ENCODE data around the gene DHX36.
A peak's percentile ranks its signal among the peaks of the same experiment; 100 is the strongest.

The DHX36 gene

DNA sequence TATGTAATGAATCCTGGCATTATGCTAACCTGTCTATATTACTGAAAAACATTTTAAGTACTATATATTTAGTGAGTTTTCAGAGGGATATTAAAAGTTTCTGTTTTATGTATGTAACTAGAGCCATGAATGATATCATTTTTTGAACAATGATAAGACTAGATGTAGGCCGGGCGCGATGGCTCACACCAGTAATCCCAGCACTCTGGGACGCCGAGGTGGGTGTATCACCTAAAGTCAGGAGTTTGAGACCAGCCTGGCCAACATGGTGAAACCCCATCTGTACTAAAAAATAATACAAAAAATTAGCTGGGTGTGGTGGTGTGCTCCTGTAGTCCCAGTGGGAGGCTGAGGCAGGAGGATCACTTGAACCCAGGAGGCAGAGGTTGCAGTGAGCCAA lies 34.1 kb downstream of the DHX36 start:
- no peak for DNase-seq (ENCODE audit: low read depth in 2 of 2)

DNA sequence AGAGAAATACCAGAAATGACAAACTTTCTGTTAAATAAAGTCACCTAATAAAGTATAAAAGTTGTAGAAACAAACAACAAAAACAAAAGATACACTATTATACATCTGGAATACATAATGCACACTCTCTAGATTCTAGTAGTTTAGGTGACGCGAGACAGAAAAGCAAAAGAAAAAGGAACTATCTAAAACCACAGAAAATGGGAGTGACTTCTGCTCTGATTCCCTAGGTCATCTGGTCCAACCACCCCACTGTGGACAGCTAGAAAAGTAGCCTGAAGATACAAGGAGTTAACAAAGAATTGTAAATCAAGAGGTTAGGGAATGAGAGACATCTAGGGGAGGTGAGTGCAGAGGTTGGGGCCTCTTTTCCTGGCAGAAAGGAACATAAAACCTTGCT lies 39.1 kb downstream of the DHX36 start:
- no peak for DNase-seq (ENCODE audit: low read depth in 2 of 2)

DNA sequence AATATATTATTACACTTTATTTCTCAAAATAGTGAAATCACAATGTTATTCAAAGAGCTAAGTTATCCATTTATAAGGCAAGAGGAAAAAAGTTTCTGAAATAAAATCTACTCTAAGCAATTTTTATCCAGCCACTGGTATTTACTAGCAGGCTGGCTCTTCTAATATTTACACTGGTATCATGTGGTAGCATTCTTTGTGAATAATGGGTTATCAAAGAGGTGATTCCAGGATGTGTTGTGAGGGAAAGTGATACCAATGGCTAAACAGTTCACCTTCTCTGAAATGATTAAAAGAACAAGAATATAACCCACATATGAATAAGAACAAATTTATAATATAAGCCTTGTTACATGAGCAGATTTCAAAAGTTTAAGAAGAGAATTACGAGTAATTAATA lies 44.1 kb downstream of the DHX36 start:
- DNase-seq (ENCODE audit: low read depth in 2 of 2): no peak

DNA sequence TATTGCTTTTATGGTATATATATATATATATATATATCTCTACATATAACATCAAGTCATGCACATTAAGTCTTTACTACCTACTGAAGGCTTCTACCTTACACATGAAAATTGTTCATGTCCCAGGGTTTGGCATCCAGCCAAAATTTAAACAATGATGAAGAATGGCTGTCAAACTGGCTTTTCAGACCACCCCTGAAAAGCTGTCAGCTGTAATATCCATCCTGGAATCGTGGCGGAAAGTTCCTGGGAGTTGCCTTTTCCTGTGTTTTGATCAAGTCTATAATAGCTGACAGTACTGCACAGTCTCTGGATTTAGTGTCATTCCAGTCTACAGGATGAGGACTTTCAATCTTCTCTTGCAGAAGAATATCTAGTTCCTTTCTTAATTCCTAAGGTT lies 48.3 kb downstream of the DHX36 start:
- DNase-seq (ENCODE audit: low read depth in 2 of 2): no peak

DNA sequence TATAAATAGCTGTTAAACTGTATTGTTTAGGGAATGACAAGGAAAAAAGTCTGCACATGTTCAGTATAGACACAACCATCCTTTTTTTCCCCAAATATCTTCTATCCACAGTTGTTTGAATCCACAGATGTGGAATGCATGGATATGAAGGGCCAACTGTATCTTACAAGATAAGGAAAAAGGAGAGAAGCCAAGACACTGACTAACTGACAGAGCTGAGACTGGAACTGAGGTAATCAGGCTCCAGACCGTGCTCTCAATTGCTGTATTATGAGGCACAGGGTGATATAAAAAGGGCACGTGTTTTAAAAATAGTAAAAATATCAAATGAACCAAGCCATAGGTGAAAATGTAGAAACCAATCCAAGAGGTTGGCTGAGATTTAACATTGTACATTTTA lies 49.0 kb downstream of the DHX36 start:
- no peak for DNase-seq (ENCODE audit: low read depth in 2 of 2)

DNA sequence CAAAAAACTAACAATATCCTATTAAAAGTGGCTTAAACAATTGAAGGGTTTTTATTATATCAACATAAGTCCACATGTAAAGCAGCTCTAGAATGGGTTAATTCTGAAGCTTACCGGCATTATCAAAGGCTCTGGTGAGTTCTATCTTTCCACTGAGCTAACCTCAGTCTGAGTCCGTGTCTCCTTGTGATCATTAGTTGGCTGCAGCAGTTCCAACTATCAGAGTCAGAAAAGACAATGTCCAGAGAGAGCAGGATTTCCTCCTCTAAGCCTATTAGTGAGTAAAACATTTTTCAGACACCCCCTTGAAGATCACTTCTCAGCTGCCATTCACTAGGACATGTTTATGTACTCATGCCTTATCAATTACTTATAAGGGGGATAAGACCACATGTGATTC lies 49.9 kb downstream of the DHX36 start:
- DNase-seq (ENCODE audit: low read depth in 2 of 2): no peak

DNA sequence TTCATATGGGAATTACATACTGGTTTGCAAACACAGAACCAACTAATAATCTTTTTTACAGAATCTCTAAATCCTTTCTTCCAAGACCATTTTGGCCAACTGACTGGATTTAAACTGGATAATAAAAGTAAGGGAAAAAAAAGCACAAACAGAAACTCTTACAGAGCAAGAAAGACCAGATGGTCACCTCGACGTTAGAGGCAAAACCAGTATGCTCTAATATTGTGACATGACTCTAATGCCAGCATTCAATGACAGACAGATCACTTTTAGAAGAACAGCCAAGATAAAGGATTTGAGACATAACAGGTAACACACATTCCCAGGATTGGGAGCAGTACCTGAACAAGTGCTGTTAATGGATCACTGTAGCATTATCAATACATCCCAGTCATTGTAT lies 50.9 kb downstream of the DHX36 start:
- DNase-seq (ENCODE audit: low read depth in 2 of 2): no peak

DNA sequence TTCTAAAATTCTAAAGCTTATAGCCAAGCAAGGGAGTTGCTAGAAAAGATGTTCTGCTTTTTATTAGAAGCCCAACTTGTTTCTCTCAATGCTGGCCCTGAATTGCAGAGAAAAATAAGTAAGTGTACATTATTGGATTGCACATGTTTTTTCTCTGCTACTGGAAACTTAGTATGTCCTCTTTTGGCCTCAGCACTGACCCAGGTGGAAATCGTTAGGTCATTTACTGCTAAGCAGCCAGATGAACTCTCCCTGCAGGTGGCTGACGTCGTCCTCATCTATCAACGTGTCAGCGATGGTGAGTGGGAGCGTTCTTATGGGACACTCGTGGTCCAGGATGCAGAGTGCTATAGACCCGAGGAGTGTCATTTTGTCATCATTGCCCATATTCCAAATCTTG lies 69.8 kb downstream of the DHX36 start:
- DNase-seq (ENCODE audit: low read depth in 2 of 2): no peak

DNA sequence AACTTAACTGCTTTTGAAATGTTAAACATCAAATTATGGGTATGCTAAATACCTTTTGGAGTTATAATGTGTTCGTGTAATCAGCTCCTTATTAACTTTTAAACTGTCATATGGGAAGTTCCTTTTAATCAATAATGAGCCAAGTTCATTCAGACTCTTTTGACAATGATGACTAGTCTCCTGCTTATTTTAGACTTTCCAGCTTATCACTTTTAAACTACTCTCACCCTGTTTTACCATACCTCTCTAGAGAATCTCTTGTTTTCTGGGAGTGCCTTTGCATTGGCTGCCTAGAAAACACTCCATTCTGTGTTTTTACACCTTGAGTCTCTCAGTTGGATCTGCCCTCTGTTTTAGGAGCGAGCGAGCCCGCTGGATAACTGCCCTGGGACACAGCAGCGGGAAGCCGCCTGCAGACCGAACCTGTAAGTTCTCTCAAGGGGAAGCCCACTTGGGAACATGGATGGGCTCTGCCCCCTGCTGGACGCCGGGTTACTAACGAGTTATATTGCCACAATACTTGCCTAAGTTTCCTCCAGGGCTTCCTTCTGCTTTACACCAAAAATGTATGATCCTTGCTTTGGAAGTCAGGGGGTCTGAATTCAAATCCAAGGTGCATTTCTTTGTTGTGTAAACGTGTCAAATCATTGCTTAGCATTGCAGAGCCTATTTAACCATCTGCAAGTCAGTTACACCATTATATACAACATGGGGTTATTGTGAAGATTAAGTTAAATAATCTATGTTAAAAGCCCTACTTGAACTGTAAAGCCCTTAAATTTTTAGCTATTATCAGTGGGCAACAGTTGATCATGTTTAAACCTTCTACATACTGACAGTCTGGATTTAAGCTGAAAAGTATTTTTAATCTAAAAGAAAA lies 71.3 kb downstream of the DHX36 start:
- DNase-seq (ENCODE audit: low read depth in 2 of 2): peak; percentile 8 to 36

DNA sequence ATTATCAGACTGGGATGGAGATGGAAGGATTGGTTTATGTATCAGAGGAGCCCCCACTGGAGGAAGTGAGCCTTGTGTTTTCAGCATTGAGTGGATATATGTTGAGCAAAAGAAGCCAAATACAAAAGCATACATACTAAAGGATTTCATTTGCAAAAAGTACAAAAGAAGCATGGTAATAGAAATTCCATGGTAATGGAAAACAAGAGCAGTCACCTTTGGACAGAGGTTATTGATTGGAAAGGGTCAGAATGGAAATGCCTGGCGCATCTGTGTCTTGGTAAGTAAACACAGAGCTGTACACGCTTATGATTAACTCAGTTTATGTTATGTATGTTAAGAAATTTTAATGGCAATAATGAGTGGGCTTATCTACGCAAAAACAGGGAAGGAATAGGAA lies 72.7 kb downstream of the DHX36 start:
- DNase-seq (ENCODE audit: low read depth in 2 of 2): no peak

DNA sequence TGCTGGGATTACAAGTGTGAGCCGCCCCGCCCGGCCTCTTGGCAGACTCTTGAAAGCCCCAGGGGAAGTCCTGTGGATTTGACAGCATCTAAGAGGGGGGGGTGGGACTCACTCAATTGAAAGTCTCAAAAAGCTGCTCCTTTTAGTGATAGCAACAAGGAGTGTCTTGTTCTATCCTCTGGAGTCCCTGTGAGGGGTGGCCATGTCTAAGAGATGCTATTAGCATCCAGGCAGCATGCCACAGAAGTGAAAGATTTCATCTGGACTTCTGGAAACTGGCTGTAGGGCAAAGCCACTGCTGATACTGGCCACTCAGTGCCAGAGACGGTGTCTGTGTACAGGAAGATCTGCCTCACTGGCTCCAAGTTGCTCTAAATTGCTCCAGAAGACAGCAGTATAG lies 74.0 kb downstream of the DHX36 start:
- no peak for DNase-seq (ENCODE audit: low read depth in 2 of 2)

DNA sequence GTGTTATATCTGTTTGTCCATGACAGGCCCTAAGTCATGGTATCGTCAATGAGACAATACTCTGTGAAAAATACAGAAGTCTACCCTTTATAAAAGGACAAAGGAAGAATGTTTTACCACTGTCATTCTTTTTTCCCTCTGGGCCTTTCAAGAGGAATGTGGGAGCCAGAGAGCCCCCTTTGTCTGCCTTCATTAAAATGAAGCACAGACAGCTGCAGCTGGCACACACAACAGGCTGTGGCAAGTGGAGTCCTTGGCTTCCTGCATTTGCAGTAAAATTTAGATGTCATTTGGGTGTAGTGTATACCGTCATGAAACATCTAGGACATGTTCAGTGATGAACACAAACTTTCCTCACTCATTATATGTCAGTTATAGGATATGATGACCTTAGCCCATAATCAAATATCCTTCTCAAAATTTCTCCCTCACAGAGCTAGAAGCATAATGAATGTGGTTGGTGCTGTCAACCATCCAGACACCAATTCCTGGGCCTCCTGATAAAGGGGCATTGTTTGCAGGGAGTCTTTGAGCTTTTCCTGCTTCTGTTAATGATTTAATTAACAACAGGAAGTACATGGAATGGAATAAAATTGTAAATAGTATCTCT lies 76.4 kb downstream of the DHX36 start:
- no peak for DNase-seq (ENCODE audit: low read depth in 2 of 2)

DNA sequence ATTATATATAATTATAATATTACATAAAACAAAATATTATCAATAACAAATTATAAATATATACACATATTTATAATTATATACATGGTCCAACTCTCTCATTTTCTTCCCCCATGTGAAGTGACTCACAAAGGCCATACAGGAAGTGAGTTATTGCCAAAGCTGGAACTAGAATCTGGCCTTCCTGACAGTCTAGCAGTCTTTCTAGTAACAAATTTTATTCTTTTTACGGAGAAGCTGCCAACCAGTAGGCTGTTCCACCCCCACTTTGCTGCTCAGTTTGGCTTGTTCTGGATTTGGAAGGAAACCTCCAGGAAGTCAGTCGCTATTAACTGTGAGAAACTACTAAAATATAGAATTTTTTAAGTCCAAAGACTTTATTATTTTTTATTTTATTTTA lies 79.6 kb downstream of the DHX36 start:
- DNase-seq (ENCODE audit: low read depth in 2 of 2): no peak

DNA sequence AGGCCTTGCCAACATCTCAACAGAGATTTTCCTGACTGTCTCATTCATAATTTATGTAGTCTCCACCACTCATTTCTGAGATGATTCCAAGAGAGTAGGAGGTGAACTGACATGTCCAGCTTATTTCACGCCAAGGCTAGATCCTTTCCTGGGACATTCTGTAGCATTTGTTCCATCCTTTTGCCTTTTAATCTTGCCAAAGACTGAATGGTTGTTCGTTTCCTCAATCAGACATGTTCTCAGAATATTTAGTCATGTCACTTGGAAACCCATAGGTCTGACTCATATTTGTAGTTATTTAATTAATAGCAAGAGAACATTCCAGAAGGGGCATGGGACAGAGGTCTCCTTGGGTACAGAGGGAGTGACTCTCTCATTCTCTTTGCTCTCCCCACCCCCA lies 80.9 kb downstream of the DHX36 start:
- DNase-seq (ENCODE audit: low read depth in 2 of 2): no peak

DNA sequence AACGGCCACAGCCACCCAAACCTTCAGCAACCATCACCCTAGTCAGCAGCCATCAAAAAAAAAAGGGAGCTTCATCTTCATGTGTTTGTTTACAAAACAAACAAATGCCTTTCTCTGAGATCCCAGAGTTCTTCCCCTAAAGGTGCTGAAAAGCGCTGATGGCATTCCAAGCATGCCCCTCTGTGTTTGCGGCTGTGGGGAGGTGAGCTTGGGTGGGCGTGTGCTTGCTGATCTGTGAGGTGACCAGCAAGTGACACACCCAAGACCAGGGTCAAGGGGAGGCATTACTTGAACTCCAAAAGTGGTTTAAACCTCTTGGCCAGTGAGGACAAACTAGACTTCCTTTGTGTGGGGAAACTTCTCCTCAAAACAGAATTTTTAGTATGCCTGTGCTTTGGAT lies 81.5 kb downstream of the DHX36 start:
- no peak for DNase-seq (ENCODE audit: low read depth in 2 of 2)

DNA sequence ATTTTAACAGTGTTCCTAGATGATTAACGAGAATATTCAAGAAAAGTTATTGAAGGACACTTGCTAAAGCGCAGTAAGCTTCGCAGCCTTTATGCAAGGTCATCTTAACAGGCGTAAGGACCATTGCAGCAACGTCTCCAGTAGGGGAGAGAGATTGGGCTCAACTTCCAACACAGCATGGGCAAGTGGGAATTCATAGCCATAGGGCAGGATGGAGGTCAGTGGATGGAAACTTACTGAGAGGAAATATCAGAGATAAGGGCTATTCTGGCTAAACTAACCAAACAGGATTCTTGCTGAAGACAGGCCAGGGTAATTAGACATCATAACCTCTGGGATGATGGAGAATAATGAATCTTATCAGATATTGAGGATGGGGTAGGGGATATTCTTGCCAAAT lies 82.8 kb downstream of the DHX36 start:
- no peak for DNase-seq (ENCODE audit: low read depth in 2 of 2)

DNA sequence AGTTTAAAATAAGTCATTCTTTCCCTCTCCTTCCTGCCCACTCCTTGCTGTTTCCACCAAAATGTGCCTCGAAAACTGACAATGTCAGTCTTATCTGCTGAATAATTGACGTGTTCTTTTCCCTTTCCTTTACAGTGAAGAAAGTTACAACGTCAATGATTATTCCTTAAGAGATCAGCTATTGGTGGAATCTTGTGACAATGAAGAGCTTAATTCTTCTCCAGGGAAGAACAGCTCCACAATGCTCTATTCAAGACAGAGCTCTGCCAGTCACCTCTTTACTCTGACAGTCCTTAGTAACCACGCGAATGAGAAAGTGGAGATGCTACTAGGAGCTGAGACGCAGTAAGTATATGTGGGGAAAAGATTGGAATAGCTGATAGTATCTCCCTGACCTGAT lies 84.1 kb downstream of the DHX36 start:
- no peak for DNase-seq (ENCODE audit: low read depth in 2 of 2)

DNA sequence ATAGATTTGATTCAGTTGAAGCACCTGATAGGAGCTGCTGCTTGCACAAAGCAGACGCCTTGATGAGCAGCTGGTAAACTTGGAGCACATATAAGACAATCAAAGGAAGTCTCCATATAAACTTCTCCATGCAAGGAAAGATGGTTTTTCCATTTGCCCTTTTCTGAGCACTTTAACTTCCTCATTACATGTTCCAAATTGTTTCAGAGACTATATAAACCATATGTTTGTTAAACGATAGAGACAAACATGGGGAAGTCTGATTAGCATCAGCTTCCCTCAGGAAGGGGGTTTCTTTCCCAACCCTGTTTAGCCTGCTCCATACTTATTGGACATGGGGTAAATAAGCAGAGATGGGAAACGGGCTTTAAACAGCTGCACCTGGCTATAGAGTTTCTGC lies 88.0 kb downstream of the DHX36 start:
- no peak for DNase-seq (ENCODE audit: low read depth in 2 of 2)

DNA sequence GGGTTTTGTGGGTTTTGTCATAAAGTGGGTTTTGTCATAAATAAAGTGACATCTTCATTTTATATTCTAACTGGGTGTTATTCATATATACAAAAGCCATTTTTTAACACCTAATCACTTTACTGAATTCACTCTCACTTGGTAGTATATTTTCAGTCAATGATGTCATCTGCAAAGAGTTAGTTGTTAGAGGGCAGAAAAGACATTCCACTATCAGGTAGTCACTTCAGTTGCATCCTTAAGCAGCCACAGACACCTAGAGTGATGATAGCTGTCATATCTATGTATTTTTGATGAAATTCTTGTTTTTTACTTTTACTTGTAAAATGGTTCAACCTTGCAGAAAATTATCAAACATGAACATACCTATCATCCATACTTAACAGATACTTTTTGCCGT lies 89.0 kb downstream of the DHX36 start:
- DNase-seq (ENCODE audit: low read depth in 2 of 2): no peak

DNA sequence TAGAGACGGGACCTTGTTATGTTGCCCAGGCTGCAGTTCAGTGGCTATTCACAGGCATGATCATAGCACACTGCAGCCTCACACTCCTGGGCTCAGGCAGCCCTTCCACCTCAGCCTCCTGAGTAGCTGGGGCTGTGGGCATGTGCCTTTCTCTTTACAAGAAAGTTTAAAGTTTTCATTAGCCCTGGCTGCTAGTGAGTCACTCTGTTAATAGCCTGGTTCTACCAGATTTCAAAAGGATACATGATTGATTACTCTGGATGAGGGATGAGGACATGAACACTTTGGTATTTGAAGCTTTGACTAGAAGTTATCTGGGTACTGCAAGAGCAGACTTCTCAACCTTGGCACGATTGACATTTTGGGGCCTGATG lies 95.1 kb downstream of the DHX36 start:
- no peak for DNase-seq (ENCODE audit: low read depth in 2 of 2)

DNA sequence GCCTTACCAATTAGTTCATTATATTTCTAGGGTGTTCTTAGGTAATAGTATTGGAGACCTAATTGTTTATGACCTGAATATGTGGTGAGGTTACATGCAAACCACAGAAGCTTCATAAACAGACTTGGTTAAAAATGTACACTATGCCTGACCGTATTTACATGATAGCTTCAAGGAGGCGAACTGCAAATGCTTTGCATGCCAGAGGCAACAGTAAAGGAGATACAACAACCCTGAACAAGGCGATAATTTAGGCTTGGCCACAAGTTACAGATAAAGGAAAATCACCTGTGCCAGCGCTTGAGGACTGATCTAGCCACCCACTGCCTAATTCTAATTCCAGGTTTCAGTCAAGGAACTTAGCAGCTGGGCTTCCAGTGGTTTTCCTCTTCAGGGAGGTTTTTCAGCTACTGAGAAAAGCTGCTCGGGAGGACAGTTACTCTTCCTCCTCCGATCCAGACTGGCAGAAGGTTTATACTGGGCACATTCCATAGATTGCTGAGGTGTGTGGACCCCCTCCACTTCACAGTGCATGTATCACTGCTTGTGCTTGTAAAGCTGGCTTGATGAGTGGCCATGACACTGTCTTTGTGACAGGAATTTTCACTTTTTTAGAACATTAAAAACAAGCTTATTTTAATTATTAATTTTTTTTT lies 95.6 kb downstream of the DHX36 start:
- no peak for DNase-seq (ENCODE audit: low read depth in 2 of 2)

DNA sequence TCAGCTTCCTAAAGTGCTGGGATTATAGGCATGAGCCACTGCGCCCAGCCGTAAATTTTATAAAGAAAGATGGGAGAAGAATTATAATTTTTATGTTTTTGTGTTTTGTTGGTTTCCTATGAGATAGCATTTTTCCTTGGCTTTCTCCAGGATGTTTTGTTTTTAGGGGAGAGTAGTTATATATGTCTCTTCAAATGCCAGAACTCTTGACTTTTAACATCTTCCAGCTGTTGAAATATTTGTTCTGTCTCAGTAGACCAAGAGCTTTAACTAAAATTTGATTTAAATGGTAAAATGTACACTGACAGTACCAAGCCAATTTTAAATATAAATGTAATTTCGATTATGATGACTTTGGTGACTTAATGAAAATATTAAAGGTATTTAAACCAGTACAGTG lies 96.8 kb downstream of the DHX36 start:
- DNase-seq (ENCODE audit: low read depth in 2 of 2): no peak

DNA sequence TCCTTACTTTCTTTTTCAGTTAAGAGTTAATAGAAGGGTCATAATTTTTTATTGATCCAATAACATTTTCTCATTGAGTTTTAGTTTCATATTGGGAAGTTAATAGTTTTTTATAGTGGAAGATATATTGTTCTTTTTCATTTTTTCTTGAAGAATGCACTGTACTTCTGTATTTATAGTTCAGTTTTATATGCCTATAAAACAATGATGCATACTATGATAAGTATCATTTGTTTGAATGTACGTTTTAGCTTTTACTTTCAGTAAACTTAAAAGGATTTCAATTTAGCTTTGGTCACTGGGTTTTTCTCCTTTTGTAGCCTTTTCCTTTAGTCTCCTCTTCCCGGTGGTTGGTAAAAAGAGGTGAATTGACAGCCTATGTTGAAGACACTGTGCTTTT lies 98.8 kb downstream of the DHX36 start:
- no peak for DNase-seq (ENCODE audit: low read depth in 2 of 2)

Data from stimulated activated CD8-positive, alpha-beta memory T cell treated with anti-CD3 and anti-CD28 coated beads, Interleukin-7, amount 100 ng/mL, for 1 hour (primary cell).